GM19452 (cell line): ENCODE results near the gene FOXP1.

Experiments used
- ATAC-seq: cut with Tn5 transposase; IDR thresholded peaks from one replicate; pipeline ENCODE4 v1.9.1; 2021; ENCODE audit not compliant: unreplicated experiment

FOXP1 gene

DNA sequence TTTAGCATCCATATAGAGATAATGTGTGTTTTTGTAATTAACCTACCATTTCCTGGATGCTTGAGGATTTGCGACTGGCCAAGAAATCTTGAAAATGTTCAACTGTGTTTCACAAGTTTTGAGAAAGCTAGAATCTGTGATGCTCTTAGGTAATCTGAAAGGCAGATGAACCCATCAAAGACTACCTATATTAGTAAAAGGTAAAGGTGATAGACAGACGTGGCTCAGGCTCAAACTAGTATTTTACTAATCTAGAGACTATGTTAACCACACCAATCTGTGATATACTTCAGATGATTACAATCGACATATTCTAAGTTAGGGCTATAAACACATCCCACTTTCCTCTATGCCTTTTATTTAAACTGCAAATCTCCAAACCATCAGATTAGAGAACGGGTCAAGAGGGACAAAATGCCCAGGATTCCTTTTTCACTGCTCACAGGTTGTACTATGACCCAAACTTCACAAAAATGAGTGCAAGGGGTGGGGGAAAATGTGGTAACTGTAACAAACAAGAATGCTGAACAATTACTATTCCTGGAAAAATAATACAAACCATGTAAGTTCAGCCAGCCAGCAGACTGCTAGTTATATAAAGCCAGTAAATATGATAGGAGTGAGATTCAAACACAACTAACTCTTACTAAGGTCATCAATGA lies 295.1 kb downstream of the FOXP1 start:
- ATAC-seq = no peak

DNA sequence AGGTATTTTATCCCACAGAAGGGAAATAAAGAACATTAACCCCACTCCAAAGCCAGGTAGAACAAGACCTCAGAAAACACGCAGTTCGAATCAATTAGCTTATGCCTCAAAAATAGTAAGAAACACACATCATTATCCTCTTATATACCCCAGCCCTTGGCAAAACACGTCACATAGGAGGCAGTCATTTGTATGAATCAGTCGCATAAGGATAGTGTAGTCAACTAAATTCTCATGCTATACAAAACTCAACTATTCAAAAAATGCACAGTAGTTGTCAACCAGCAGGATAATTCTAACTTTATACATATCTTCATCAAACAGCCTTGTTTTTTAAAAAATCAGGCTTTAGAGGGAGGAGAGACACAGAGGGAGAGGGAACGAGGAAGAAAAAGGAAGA lies 298.4 kb downstream of the FOXP1 start:
- ATAC-seq = no peak

DNA sequence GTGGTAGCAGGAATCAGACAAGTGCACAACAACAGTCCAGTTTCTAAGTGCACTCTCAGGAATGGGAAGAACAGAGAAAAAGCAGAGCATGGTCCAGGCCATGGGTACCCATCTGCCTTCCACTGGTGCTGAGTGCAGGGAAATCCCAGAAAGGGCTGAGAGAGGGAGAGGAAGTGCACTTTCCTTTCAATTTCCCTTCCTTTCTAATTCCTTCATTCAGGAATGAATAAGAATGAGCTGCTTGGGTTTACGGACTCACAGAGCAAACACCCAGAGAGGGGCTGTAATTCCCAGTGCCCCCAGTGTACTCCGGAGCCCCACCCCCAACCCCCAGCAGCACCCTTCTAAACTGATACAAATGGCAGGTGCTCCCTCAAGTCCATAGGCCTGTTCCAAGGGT lies 300.6 kb downstream of the FOXP1 start:
- ATAC-seq = no peak

DNA sequence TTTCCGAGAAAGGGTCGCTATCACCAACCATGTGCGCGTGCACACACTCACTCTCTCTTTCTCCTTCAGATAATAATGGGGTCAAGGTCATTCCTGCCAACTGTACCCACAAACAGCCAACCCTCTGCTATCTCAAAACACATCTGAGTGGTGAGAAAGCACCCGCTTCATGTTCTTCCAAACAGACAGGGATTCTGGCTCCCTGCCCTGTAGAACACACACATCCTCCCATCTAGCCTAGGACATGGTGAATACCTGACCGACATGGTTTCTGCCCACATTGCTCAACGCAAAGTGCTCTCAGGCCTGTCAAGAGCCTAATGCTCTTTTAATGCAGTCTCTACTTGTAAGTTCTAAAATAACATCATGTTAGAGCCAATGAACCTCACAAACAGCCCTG lies 302.2 kb downstream of the FOXP1 start:
- ATAC-seq = no peak

DNA sequence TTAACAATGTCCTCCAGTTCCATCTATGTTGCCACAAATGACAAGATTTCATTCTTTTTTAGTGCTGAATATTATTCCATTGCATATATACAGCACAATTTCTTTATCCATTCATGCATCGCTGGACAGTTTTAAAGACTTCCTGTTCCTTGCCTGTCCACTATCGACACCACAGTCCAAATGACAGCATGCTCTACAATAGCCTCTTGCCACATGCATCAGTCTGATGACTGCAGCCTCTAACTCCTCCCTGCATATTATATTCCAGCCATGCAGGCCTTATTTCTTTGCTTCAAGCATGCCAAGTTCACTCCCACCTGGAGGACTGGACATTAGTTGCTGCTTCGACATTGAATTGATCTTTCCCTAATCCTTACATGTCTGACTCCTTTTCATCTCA lies 306.2 kb downstream of the FOXP1 start:
- no peak for ATAC-seq

DNA sequence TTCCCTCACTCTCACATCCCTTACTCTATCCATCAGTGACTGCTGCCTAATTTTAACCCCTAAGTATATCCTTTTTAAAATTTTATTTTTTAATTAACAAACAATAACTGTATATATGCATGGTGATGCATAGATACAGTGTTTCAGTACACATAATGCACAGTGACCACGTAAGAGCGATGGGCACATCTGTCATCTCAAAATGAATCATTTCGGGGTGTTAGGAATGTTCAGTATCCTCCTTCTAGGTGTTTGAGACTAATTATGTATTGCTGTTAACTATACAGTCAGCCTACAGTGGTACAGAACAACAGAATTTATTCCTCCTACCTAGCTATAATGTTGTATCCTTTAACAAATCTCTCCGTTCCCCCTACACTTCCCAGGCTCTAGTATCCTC lies 307.0 kb downstream of the FOXP1 start:
- no peak for ATAC-seq

DNA sequence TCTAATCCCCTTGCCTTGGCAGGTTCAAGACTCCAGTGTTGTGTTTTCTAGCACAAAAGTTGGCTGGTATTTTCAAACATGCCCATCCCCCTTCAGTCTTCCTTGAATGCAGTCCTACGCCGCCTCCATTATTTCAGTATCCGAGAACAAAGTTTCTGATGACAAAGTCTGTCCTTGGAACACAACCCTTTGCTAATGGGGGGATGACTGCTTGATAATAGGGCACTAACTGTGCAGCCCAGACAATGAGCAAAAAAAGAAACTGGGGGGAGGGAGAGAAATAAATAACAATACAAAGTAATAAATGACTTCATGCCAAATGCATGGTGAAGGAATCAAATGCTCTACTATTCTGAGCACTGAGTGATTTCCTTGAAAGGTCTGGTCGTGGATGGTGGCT lies 310.1 kb downstream of the FOXP1 start:
- no peak for ATAC-seq

DNA sequence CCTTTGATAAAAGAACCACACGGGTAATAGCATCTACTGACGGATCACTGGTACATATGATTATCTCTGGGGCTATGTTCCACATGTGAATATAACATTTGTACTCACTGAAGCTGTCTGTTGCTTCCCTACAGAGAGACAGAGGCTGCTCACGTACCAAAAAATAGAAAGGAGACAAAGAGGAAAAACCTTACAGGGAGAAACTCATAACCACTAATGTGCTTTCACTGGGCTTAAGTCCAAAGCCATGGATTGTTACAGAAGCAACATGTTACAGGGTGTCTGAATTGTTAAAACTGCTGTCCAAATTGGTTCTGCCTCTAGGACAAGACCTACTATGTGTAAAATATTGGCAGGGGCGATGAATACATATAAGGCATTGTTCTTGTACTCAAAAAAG lies 311.9 kb downstream of the FOXP1 start:
- no peak for ATAC-seq

DNA sequence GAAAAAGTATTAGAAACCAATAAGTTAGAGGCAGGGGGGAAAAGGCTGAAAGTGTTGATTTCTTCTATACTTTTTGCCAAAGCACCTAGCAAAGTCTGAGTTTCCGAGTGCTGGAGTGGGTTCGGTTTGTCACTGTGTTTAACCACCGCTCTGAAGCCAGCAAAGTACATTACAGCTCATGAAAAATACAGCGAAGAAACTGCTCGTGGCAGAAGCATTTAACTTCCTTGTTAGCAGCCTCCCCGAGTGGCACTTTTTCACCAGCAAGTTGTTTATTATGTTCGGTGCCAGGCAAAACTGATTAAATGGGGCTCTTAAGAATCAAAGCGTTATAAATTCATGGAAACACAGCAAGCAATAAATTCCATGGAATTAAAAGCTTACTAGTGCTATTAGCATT lies 313.6 kb downstream of the FOXP1 start:
- ATAC-seq = no peak

DNA sequence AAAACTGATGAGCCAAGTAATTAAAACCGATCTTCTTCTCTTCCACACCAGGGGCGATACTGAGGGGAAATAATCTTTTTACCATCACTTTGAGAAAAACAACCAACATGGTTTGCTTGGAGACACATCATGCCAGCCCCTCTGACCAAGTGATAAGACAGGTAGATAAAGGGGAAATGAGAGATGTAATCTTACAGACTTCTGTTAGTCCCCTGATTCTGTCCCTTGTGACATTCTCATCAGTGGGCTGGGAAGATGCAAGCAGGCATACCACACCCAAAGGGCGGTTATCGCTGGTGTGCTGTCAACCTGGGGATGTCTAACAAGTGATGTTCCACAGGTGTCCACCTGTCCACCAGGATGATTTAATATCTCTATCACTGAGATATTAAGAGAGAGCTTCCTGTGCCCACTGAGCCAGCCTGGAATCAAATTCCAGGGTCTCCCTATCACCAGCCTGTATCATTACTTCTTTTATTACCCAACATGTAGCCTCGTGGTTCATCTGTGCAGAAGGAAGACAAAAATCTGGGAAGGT lies 315.0 kb downstream of the FOXP1 start:
- ATAC-seq = no peak

DNA sequence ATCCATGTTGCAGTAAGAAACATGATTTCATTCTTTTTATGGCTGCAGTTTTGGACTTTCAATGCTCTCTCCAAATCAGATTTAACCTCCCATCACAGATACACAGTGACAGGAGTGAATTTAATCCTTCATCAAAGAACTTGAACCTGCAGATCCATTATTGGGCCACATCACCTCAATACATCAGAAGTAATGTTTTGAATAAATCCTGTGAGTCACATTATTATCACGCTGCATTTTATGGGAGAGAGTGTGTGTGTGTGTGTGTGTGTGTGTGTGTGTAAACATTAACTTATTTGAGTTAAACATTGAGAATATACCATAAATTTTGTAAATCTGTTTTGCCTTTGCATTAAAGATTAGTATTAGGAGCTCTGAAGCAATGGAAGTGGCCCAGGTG lies 316.7 kb downstream of the FOXP1 start:
- ATAC-seq = no peak

DNA sequence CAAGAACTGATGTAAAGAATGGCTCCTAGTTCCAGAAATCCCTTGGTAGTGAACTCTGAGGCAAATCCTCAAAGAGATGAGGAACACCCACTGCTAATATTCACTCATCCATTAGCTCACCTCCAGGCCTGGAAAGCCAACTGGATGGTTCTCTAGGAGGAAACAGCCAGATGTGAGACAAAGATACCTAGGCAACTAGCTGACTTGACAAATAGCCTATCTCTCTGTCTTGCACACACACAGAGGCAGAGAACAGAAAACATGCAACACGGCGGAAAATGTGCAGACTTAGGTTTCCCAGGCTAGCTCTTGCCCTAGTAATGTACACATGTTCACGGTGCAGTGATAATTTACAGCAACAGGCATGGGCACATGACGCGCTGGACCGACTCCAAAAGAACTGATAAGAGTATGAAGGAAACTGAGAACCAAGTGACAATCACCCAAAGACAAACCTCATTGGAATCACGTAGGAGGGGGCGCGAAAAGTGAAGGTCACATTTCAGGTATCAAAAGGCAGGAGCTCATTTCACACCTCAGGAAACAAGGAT lies 318.1 kb downstream of the FOXP1 start:
- ATAC-seq = no peak

DNA sequence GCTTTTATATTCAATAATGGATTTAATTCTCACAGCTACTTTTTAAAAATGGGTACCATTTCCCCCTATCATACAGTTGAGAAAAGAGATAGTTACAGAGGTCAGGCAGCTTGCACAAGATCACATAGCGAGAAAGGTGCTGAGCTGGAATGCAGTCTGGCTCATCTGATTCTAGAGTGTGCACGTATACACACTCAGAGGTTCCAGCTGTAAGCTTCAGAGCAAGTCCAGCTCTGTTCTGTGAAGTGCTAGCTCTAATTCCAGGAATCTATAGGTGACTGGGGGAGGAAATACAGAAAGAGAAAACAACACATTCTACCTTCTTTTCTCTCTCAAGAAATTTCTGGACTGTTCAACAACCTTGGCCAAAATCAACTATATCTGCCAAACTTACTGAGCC lies 318.7 kb downstream of the FOXP1 start:
- ATAC-seq = no peak

DNA sequence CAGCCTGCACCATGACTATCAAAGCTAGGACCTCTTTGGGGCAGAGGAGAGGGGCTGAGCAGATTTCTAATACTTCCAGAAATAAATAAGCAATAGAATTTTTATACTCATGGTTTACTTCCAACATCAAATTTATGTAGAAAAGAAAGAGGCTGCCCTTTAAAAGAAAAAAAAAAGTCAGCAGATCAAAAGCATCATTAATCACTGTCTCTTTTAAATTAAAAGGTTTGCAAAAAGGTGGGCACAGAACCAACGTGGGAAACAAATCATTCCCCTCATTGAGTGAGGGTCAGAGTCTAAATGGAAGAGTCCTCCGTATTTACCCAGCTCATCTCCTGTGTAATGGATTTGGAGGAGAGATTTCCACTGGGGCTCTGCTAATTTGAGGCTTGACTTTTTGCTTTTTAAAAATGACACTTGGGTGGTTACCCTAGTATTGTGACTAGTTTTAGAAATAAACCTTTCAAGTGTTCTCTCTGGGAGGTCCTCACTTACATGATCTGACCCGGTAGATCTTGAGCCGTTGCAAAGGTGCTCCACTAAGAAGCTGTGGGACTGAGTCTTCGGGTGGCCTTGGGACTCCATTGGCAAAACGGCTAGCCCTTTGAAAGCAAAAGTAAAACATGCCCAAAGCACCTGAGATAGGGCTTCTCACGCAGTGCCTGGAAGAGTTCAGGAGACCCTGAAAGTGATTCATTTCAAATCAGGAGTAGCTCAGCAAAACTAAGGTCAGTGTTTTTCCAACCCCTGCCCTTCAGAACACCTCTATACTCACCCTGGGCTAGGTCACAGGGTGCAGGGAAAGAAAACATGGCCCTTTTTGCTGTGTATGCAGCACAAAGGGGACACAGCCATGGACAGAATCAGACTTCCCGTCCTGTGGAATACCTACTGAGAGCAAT lies 320.9 kb downstream of the FOXP1 start:
- no peak for ATAC-seq

DNA sequence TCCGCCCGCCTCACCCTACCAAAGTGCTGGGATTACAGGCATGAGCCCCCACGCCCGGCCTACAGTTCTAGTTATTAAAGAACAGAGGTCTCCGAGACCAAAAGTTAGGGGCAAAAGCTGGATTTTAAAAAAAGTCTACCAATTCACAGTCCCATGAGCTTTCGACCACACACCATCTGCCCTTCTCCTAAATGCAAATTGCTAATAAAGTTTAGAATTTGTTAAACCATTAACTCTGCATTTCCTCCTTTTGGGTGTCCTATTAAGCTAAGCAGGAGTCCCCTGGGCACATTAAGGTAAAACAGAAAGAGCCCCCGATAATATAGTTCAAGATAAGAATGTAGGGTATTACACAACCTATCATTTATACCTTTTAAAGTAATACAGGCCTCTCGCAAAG lies 322.7 kb downstream of the FOXP1 start:
- no peak for ATAC-seq

DNA sequence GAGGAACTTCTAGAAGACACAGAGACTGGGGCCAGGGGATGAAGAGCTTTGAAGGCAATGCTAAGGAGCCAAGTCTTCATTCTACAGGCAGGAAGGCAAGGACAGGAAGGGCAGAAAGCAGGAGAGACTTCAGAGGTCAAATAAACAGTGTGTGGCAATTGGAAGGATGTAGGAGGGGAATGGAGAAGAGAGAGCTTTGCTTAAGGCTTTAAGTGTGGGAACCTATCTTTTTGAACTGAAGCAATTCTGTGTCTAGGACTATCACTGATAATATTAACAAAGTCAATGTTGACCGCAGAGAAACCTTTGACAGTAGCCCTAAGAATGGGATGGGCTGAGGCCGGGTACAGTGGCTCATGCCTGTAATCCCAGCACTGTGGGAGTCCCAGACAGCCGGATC lies 325.0 kb downstream of the FOXP1 start:
- ATAC-seq = no peak

DNA sequence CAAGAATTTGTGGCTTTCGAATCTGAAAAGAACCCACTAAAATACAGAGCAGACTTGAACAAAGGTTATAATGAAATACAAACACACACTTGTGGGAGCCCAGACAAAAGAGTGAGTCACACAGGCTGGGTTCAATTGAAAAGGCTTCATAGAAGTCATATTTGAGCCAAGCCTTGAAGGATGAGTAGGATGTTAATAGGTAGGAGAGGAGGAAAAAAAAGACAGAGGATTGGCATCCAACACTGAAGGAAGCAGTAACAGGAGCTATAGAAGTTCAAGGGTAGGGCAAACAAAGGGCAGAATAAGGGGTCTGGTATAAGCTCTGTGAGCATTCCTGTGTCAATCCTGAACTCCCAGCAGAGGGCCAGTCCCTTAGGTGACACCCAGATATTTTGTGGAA lies 325.4 kb downstream of the FOXP1 start:
- ATAC-seq = no peak

DNA sequence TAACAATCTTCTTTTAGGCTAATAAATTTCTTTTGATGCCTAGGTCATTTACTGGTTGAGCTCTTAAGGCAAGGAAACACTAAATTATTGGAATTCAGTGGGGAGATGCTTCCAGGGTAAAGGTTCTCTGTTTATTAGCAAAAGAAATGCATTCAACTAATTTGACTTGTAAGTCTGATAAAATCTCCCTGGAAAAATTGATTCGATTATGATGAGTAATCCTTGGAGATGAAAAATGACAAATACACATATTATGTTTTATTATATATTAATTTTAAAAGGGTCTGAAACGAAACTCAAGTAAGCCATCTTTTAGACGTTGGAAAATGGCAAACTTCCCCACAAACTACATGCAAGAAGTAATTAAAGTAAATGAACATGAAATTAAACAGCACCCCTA lies 328.0 kb downstream of the FOXP1 start:
- no peak for ATAC-seq

DNA sequence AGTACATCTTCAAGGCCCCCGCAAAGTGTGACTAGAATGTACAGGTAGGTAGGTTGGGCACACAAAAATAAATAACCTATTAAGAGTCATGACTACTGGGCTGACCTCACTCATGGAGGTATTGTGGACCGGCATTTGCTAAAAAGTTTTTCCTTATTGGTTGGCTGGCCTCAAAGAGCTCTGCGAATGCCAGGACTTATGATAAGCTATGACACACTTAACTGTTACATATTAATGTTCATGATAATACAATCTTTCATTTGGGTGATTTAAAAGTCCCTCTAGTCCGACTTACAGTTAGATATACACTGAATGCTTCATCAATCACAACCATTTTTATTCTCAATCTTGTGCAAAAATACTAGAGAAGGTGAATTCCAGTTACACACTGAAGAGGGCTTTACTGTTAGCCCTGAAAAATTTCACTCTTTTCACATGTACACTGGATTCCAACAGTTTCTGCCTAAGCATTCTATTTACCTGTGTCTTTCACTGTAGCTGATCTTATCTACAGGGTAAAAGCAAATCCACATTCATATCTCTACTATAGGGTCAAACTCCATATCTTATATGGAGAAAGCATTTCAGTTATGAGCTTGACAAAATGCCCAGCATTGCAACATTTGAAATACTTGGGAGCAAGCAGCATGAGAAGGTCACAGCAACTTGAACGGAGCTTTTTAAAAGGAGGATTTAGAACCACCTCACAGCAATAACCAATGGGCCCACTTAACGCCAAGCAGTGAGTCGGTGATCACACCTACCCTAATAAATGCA lies 329.1 kb downstream of the FOXP1 start:
- ATAC-seq = no peak

DNA sequence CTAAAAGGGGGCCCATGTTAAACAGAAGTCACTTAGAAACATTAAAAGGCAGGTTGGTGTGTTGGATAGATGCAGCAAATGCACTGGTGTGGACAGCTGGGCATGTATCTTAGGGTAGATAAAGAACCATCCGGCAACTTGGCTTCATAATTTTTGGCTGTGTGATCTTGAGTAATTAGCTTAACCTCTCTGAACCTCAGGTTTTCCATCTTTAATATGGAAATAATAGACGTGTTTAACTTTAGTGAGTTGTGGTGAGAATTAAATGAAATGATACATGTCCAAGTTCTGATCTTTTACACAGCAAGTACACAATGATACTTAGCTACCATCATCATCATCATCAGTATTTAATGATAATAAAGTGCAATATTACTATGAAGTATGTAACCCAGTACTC lies 330.4 kb downstream of the FOXP1 start:
- ATAC-seq = no peak

DNA sequence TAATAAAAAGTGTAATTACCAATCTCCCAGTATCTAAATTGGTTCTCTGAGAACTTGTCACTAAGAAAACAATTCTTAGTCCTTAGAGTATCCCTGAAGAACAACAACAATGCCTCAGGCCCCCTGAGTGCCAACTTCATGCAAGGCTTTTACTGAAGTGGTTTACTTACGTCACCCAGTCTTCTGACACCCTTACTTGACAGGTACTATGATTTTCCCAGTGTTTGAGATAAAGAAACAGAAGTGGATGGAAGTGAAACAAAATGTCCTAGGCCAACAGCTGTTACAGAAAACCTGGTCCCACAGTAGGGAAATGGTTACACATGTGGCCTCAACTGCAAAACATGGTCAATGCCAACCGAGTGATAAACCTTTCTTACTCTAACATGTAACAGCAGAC lies 331.1 kb downstream of the FOXP1 start:
- ATAC-seq = no peak
